MM.1S (cell line): ENCODE measurements around the gene VPS13A.
"Not testable (repeated sequence)": the region's sequence is repeated elsewhere in the genome, so short reads cannot be mapped to it uniquely, and the experiment has no call there.

ENCODE experiments used
- DNase-seq: peaks from one replicate; pipeline ENCODE4 v3.0.0-alpha.2; 2015
- H2AFZ ChIP-seq: fragments of 300-600 bp; sonication (generic); 2 replicates; pipeline ENCODE4 v1.6.0; 2016; ENCODE audit warnings: antibody characterized with exemption, low read length
- H3F3A ChIP-seq: fragments of 300-600 bp; sonication (generic); 2 replicates; pipeline ENCODE4 v1.6.1; 2016; ENCODE audit warnings: mild to moderate bottlenecking, antibody characterized with exemption, low read length, moderate library complexity, mixed read lengths; ENCODE audit not compliant: insufficient read depth
- H3K27ac ChIP-seq: fragments of 300-600 bp; sonication (generic); 2 replicates; pipeline ENCODE4 v1.5.1; 2016; ENCODE audit warnings: mild to moderate bottlenecking, low read length
- H3K27me3 ChIP-seq: fragments of 300-600 bp; sonication (generic); replicated peaks from 2 replicates; pipeline ENCODE4 v1.6.0; 2016; ENCODE audit warnings: low read length; ENCODE audit not compliant: insufficient read depth
- H3K36me3 ChIP-seq: fragments of 300-600 bp; sonication (generic); replicated peaks from 2 replicates; pipeline ENCODE4 v1.6.1; 2016; ENCODE audit warnings: mild to moderate bottlenecking, low read length, mixed read lengths; ENCODE audit not compliant: insufficient read depth
- H3K4me1 ChIP-seq: fragments of 300-600 bp; sonication (generic); 2 replicates; pipeline ENCODE4 v1.6.1; 2016; ENCODE audit warnings: low read length, mixed read lengths
- H3K4me2 ChIP-seq: fragments of 300-600 bp; sonication (generic); 2 replicates; pipeline ENCODE4 v1.6.0; 2016; ENCODE audit warnings: low read depth, low read length
- H3K4me3 ChIP-seq: fragments of 300-600 bp; sonication (generic); 2 replicates; pipeline ENCODE4 v1.5.1; 2016; ENCODE audit warnings: low read length, mixed read lengths
- H3K79me2 ChIP-seq: fragments of 300-600 bp; sonication (generic); 2 replicates; pipeline ENCODE4 v1.6.1; 2016; ENCODE audit warnings: mixed run types, low read length, mixed read lengths
- H3K9ac ChIP-seq: fragments of 300-600 bp; sonication (generic); 2 replicates; pipeline ENCODE4 v1.6.1; 2016; ENCODE audit warnings: low read length, mixed read lengths
- H3K9me2 ChIP-seq: fragments of 300-600 bp; sonication (generic); replicated peaks from 2 replicates; pipeline ENCODE4 v1.6.1; 2016; ENCODE audit warnings: mild to moderate bottlenecking, low read length, mixed read lengths; ENCODE audit not compliant: insufficient read depth
- H3K9me3 ChIP-seq: fragments of 300-600 bp; sonication (generic); replicated peaks from 2 replicates; pipeline ENCODE4 v1.6.1; 2016; ENCODE audit warnings: mild to moderate bottlenecking, low read length, mixed read lengths; ENCODE audit not compliant: insufficient read depth
- H4K20me1 ChIP-seq: fragments of 300-600 bp; sonication (generic); 2 replicates; pipeline ENCODE4 v1.6.1; 2016; ENCODE audit warnings: mild to moderate bottlenecking, low read length, moderate library complexity, mixed read lengths; ENCODE audit not compliant: insufficient read depth
- CTCF ChIP-seq: fragments of 300-600 bp; sonication (generic); IDR thresholded peaks from 2 replicates; pipeline ENCODE4 v1.5.1; 2016; ENCODE audit warnings: antibody characterized with exemption, low read length, mixed read lengths
- EZH2 ChIP-seq: fragments of 300-600 bp; sonication (generic); optimal IDR thresholded peaks from 2 replicates; pipeline ENCODE3; 2017; ENCODE audit warnings: low read depth, mild to moderate bottlenecking, antibody characterized with exemption, low read length, mixed read lengths
- EZH2phosphoT487 ChIP-seq: fragments of 300-600 bp; sonication (generic); IDR thresholded peaks from 2 replicates; pipeline ENCODE4 v1.6.1; 2018; ENCODE audit warnings: antibody characterized with exemption, low read length

The VPS13A gene

GRCh38 chr9:77261605-77262004, 84.3 kb downstream of the VPS13A start:
- Histone ChIP-seq H3F3A (no peaks in the 10 kb centered on the region), H3K4me2 (no peak overlapping the region)
- DNase-seq, result no peak

GRCh38 chr9:77267762-77268161, 90.4 kb downstream of the VPS13A start:
- not testable (repeated sequence) for H4K20me1 ChIP-seq, H3K4me2 ChIP-seq, H3K4me1 ChIP-seq, H3K27me3 ChIP-seq, H3K79me2 ChIP-seq, H3K9ac ChIP-seq, DNase-seq, H3K9me3 ChIP-seq, H3K9me2 ChIP-seq, H3K27ac ChIP-seq, H2AFZ ChIP-seq, H3K4me3 ChIP-seq, H3K36me3 ChIP-seq, H3F3A ChIP-seq

More at GRCh38 chr9:77261605-77262004, 84.3 kb downstream of the VPS13A start:
- no peaks in the 10 kb centered on the region for H3K36me3 ChIP-seq
- TF ChIP-seq CTCF (no peak), EZH2phosphoT487 (no peak), EZH2 (no peak)
- H3K27ac ChIP-seq, result no peak overlapping the region
- H4K20me1 ChIP-seq, result no peaks in the 10 kb centered on the region
- no peak overlapping the region for H2AFZ ChIP-seq
- H3K9me2 ChIP-seq, result no peaks in the 10 kb centered on the region
- H3K4me1 ChIP-seq, result no peaks in the 10 kb centered on the region
- H3K79me2 ChIP-seq, result no peaks in the 10 kb centered on the region
- no peak overlapping the region for H3K4me3 ChIP-seq
- no peak overlapping the region for H3K9ac ChIP-seq
- no peaks in the 10 kb centered on the region for H3K27me3 ChIP-seq
- H3K9me3 ChIP-seq, result no peaks in the 10 kb centered on the region

- TF ChIP-seq EZH2, result no peak
- no peak for TF ChIP-seq EZH2phosphoT487
- TF ChIP-seq CTCF, result no peak
- no peaks in the 10 kb centered on the region for H3K9me2 ChIP-seq
- no peaks in the 10 kb centered on the region for H3K27me3 ChIP-seq
- no peaks in the 10 kb centered on the region; the same call in 1 of the 2 replicates for H3K36me3 ChIP-seq
- H3K79me2 ChIP-seq, result no peaks in the 10 kb centered on the region
- no peak for DNase-seq
- H3K4me1 ChIP-seq, result no peaks in the 10 kb centered on the region
- no peak overlapping the region for H3K9ac ChIP-seq
- no peaks in the 10 kb centered on the region for H3K9me3 ChIP-seq
- H3K27ac ChIP-seq, result no peak overlapping the region
- H3K4me2 ChIP-seq, result no peak overlapping the region
- no peak overlapping the region for H3K4me3 ChIP-seq
- no peaks in the 10 kb centered on the region for H4K20me1 ChIP-seq
- H3F3A ChIP-seq, result no peaks in the 10 kb centered on the region
- no peak overlapping the region for H2AFZ ChIP-seq
Measured at GRCh38 chr9:77271023-77271690, 93.8 kb downstream of the VPS13A start.

- Histone ChIP-seq H3K4me2 (no peak overlapping the region), H3K4me1 (no peaks in the 10 kb centered on the region), H3K27me3 (no peaks in the 10 kb centered on the region), H3F3A (no peaks in the 10 kb centered on the region), H3K4me3 (no peak overlapping the region), H3K9me3 (no peaks in the 10 kb centered on the region), H3K27ac (no peak overlapping the region), H3K9ac (no peak overlapping the region), H4K20me1 (no peaks in the 10 kb centered on the region), H3K9me2 (no peaks in the 10 kb centered on the region), H3K79me2 (no peaks in the 10 kb centered on the region), H3K36me3 (no peaks in the 10 kb centered on the region; the same call in 1 of the 2 replicates), H2AFZ (no peak overlapping the region)
- TF ChIP-seq EZH2 (no peak), CTCF (no peak), EZH2phosphoT487 (no peak)
- no peak for DNase-seq
Measured at GRCh38 chr9:77276799-77277198, 99.5 kb downstream of the VPS13A start.
